T-helper 22 cell (primary cell): ENCODE measurements around the gene DUOXA1.
"Not testable (repeated sequence)": the region's sequence is repeated elsewhere in the genome, so short reads cannot be mapped to it uniquely, and the experiment has no call there.

Source experiments
- DNase-seq: peaks from one replicate; pipeline ENCODE4 v3.0.0-alpha.2; 2020; ENCODE audit warnings: low read depth

The DUOXA1 gene

DNA sequence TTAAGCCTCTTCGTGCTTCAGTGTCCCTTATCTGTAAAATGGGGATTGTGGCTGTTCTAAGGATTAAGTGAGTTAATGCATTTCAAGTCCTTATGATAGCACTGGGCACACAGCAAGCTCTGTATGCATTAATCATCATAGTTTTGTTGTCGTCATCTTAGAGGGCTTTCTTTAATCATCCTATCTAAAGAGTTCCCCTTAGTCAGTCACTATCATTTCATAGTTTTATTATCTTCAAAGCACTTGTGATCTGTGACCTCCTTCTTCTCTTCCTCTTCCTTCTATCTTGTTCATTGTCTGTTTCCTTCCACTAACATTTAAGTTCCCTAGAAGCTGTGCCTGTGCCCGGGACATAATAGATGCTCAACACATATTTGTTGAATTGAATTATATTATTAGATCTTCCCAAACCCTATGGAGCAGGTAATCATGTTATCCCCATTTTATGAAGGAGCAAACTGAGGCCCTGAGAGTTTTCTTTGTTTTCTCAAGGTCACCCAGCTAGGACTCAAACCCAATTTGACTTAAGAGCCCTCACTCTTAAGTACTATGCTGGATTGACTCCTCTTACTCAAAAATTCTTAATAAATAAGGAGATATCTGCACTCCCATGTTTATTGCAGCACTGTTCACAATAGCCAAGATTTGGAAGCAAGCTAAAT is 39.8 kb downstream of the DUOXA1 start:
- no peak for DNase-seq

DNA sequence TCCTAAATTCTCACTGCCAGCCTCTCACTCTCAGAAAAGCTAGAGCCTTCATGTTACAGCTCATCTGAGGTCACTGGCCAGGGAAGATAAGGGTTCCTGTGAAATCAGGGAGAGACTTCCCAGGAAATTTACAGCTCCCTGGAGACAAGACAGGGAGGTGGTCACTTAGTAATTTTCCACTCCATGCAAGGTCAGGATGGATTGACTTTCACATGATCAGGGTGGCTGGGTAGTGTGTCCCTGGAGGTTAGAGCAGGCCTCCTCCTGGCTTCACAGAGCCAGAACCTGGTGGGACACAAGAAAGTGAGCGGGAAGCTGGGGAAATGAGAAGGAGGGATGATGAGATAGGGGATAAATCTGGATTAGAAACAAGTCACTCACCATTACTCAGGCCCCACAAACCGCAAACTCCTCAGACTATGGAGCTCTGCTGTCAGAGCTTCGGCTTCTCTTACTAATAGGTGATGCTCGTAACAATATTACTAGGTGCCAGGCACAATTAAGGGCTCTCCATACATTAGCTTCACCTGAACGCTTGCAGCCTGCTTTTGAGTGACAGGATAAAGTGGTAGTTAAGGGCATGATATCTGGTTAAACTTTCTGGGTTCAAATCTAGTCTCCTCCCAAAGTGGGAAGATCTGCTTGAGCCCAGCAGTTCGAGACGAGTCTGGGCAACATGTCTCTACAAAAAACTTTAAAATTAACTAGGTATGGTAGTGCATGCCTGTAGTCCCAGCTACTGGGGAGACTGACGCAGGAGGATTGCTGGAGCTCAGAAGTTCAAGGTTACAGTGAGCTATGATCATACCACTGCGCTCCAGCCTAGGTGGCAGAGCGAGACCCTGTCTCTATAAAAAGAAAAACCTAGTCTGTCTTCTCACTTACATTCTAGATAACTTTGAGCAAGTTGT is 40.6 kb downstream of the DUOXA1 start:
- DNase-seq: no peak

DNA sequence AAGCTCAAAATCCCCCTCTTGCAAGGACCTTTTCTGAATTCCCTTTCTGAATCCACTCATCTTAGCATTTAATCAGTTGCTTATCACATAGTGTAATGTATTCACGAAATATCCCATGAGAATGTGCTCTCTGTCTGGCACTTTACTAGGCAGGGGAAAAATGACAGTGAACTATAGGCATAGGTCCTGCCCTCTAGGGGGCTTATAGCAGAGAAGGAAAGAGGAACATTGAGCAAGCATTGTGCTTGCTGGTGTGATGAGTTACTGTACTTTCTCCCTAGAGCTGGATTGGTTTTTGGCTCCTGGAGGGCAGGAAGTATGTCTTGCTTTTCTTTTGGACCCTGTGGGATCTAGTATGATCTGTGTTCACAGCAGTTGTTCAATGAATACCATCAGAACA is 42.2 kb downstream of the DUOXA1 start:
- no peak for DNase-seq

DNA sequence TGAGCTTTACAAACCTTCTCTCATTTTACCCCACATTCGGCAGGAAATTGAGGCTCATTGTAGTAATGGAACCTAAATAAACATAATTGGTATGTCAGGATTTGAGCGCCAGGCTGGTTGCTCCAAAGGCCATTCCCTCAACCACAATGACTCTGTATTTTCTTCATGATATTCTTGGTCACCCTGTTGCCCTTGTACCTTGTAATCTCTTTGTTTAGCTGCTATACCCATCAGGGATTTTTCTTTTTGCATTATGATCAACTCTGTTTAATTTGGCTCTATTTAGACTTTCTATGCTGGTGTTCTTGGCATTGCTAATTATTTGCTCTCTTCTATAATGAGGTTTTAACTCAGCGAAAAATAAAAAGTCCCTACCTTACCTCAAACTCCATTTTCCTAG is 45.5 kb downstream of the DUOXA1 start:
- DNase-seq: no peak

DNA sequence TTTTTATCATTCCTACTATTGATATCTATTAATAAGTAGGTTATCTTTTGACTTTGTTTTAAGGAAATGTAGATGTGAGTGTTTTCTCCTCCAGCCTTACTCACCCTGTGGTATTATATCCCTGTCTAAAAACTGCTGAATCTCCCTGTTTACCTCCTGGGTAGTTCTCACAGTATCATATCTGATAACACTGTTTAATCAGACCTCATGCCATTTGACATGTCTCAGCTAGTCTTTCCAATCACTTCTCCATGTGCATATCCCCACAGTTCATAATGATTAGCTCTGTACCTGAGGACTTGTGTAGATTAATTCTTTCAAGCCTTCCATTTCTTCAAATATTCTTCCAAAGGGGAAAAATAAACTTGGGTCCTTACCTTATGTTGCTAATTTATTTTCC is 46.5 kb downstream of the DUOXA1 start:
- DNase-seq: no peak

DNA sequence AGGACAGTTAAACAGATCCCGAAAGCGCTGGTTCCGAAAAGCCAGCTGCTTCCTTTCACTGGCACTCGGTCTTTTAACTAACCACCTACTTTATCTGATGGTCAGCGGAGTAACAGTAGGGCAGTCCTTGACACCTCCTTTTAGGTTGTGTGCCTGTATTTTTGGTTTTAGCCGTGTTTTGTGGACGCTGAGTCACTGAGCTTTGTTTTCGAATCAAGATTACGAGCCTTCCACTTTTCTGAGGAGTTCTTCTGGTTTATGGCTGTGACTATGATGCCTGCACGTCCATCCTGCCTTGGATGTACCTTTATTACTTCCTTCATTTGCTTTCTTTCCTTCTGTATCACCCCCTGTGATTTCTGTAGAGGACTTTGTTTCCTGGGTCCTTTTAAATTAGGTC is 47.3 kb downstream of the DUOXA1 start:
- not testable (repeated sequence) for DNase-seq

DNA sequence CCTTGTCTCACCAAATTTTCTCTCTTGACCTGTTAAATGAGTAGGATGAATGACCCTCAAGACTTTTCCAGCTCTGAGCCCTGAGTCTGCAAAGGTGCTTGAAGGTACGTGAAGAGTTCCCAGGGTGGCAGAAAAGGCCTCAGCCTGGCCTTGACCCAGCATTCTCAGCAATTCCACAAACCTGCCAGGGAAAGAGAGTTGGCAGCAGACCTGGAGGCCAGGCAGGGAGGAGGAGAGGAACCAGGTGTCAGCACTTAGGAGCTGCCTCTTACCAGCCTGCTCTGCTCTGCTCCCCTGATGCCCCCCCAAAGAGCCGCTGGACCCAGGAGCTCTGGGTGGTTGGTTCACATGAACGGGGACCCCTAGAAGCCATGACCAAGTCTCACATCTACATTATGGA is 49.1 kb downstream of the DUOXA1 start:
- DNase-seq: not testable (repeated sequence)

DNA sequence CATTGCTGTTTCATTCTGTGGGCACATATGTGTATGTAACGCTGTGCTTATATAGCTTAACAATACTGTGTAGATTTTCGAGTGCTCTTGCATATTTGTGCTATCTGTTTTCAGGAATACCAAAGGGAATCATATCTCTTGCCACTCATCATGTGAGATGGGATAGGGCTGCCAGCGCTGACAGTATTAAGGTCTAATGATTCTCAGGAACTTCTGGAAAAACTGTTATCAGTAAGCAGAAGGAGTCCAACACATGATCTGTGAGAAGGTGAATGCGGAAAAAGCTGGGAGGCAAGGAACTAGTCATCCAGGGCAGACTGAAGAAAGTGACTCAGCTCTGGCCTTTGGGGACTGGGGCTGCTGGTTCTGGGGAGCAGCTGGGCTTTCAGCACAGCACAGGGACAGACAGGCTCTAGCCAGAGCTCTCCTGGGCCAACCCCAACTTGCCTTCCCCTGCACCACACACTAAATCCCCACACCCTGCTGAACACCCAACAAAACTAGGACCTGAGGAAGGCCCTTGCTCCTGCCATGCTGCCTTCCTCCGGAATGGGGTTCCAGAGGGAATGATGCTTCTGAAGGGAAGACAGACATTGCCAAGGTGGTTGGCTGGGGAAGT is 49.9 kb downstream of the DUOXA1 start:
- DNase-seq: not testable (repeated sequence)

DNA sequence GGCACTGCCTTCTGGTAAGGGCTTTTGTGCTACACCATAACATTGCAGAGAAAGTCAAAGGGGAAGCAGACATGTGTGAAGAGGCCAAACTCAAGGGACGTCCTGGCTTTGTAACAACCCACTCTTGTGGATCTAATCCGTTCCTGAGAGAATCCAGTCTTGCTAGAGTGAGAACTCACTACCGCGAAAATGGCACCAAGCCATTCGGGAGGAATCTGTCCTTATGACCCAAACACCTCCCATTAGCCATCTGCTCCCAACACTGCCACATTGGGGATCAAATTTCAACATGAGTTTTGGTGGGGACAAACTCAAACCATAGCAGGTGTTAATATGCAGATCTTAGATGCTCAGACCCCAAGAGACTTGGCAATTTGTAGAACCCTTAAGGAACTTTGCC is 50.5 kb downstream of the DUOXA1 start:
- not testable (repeated sequence) for DNase-seq

DNA sequence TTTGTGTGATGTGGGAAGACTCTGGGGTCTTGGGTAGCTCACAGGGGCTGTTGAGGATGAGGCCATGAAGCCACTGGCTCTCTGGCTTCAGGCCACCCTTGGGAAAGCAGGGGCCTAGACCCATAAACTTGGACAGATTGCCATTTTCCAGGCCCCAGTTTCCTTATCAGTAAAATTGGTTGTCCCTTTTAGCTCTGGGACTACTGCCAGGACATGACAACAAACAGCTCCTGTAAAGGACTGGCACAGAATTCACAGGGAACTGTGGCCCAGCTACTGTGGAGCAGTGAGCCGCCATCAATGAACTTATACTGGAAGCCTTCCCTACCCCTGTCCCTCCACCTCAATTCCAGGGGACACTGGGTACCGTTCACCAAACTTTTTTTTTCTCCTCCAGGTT is 52.3 kb downstream of the DUOXA1 start:
- DNase-seq: not testable (repeated sequence)

DNA sequence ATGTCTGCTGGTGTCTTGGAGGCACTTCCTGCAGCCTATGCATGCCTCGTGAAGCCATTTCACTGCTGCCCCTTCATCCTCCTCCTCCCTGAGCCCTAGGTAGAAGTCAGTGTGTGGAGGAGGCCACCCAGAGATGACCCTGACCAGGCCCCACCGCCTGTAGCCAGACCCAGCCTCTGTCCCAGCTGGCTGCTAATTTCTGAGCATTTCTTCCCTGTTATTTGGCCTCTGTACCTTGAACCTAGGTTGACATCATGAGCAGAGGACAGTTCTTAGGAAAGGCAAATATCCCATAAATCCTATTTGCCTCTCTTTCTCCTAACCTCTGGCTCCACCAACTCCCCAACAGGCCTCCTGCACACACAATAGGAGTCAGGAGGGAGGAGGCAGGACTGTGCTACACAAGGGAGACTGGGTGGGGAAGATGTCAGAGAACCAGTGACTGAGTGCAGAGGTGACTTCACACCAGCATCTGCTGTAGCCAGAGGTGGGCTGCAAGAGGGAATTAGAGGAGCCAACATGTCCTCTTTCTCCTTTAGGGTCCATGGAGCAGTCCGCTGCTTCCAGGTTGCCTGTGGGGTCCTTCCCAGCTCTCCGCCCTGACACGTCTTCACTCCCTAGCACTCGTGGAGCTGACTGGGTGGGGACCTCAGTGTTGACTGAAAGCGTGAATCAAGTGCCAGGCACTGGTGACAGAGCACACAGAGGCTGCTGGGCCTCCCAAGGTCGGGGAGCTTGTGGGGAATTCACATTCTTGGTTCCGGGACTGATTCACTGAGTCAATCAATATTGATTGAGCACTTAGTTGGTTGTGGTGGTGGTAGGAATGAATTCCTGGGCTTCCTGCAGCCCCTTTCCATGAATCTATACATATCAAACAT is 54.0 kb downstream of the DUOXA1 start:
- not testable (repeated sequence) for DNase-seq

DNA sequence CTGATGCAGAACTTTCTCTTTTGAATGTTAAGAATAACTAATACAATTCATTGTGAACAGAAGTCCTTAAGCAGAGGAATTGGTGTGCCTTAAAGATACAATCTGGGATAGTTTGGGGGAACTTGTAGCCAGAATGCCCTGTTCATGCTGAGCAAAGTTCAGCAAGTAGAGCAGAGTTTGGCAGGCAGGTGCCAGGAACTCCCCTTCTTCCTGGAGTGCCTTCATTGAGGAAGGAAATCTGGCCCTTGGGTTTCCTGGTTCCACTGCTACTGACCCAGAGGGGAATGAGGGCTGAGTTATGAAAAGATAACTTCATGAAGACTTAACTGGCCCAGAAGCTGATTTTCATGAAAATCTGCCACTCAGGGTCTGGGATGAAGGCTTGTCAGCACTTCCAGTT is 56.1 kb downstream of the DUOXA1 start:
- not testable (repeated sequence) for DNase-seq

DNA sequence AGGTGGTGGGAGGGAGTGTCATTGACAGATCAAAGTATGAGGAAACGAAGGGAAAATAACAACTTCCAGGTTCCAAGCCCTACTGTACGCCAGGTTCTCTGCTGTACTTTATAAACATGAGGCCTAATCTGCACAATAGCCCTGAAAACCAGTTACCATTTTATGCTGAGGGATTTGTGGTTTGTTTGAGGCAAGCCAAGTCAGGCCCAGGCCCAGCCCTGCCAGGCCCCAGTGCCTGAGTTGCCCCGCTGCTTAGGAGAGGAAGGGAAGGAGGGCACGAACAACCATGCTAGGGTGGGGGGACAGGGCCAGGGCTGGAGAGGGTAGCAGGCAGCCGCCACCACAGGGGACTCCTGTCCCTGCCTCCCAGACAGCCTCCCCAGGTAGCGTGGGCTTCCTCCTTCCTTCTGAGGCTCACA is 59.7 kb downstream of the DUOXA1 start:
- not testable (repeated sequence) for DNase-seq
